Uterus (tissue), 2 donors: Measurements from ENCODE around the gene PGLYRP3.

ENCODE experiments used
- CTCF ChIP-seq, 4 experiments: fragments of 200-600 bp in 2 of 4; fragments of 450-650 bp in 2 of 4; sonication (generic) in 2 of 4; IDR thresholded peaks; one replicate each; pipeline ENCODE4 v1.5.1; 2016 to 2019; ENCODE audit warnings: antibody characterized with exemption in 4 of 4, mild to moderate bottlenecking in 2 of 4, moderate library complexity in 1 of 4
- POLR2A ChIP-seq, 2 donors: fragments of 450-650 bp; IDR thresholded peaks; one replicate each; pipeline ENCODE4 v1.6.1; 2016; ENCODE audit warnings: antibody characterized with exemption in 2 of 2, mild to moderate bottlenecking in 1 of 2, moderate library complexity in 1 of 2

DNA sequence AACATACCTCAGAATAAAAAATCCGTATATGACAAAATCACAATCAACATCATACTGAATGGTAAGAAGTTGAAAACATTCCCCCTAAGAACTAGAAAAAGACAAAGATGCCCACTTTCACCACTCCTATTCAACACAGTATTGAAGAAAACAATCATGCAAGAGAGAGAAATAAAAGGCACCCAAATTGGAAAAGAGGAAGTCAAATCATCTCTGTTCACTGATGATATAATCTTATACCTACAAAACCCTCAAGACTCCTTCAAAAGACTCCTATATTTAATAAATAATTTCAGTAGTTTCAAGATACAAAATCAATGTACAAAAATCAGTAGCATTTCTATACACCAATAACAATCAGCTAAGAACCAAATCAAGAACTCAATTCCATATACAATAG, 21.1 kb upstream of the PGLYRP3 start:
- TF ChIP-seq POLR2A (IDR thresholded peaks at IDR 0.05) (no peak), CTCF (IDR thresholded peaks at IDR 0.05) (no peak)
